Muscle layer of colon (tissue), 2 donors: Measurements from ENCODE around the gene ADCY4.

ENCODE experiments used
- H3K27ac ChIP-seq: one replicate; pipeline ENCODE4 v1.7.0; 2013; ENCODE audit warnings: low read depth, mild to moderate bottlenecking, low read length, moderate library complexity
- H3K27me3 ChIP-seq, 2 donors: one replicate each; pipeline ENCODE4 v1.7.0; 2013; ENCODE audit warnings: low read length in 2 of 2, mild to moderate bottlenecking in 2 of 2; ENCODE audit not compliant: insufficient read depth in 2 of 2, control insufficient read depth in 1 of 2
- H3K36me3 ChIP-seq: one replicate; pipeline ENCODE4 v1.7.0; 2013; ENCODE audit warnings: mild to moderate bottlenecking, low read length; ENCODE audit not compliant: insufficient read depth
- H3K4me1 ChIP-seq: one replicate; pipeline ENCODE4 v1.7.0; 2013; ENCODE audit warnings: mild to moderate bottlenecking, low read length; ENCODE audit not compliant: insufficient read depth
- H3K4me3 ChIP-seq, 2 donors: one replicate each; pipeline ENCODE4 v1.7.0; 2013; ENCODE audit warnings: low read length in 2 of 2, low read depth in 1 of 2, mild to moderate bottlenecking in 1 of 2, moderate library complexity in 1 of 2
- H3K9ac ChIP-seq: one replicate; pipeline ENCODE4 v1.7.0; 2013; ENCODE audit warnings: low read length
- H3K9me3 ChIP-seq: one replicate; pipeline ENCODE4 v1.7.0; 2013; ENCODE audit warnings: mild to moderate bottlenecking, low read length
- donor health status: abdominal sarcoma.
- donor health status: Adenocarcinoma of cecum.

ADCY4 gene

GRCh38 chr14:24323341-24323740 is 11.5 kb downstream of the ADCY4 start:
- Histone ChIP-seq H3K4me1 (no peaks in the 10 kb centered on the region), H3K27me3 (peaks cover 7 to 14% of the 10 kb centered on the region in 2 donors), H3K4me3 (no peak overlapping the region), H3K36me3 (no peaks in the 10 kb centered on the region), H3K9ac (no peak overlapping the region), H3K27ac (no peak overlapping the region), H3K9me3 (no peaks in the 10 kb centered on the region)

GRCh38 chr14:24322672-24323071 is 12.2 kb downstream of the ADCY4 start:
- Histone ChIP-seq H3K36me3 (no peaks in the 10 kb centered on the region), H3K4me3 (no peak overlapping the region), H3K9me3 (no peaks in the 10 kb centered on the region), H3K4me1 (no peaks in the 10 kb centered on the region), H3K9ac (no peak overlapping the region), H3K27ac (no peak overlapping the region), H3K27me3 (peaks cover 7 to 14% of the 10 kb centered on the region in 2 donors)

GRCh38 chr14:24321212-24321975 is 13.5 kb downstream of the ADCY4 start:
- Histone ChIP-seq H3K9me3 (no peaks in the 10 kb centered on the region), H3K27ac (no peak overlapping the region), H3K9ac (no peak overlapping the region), H3K27me3 (peaks cover 11 to 27% of the 10 kb centered on the region in 2 donors), H3K36me3 (no peaks in the 10 kb centered on the region), H3K4me3 (no peak overlapping the region), H3K4me1 (peaks cover 7% of the 10 kb centered on the region)

GRCh38 chr14:24317141-24317928 is 17.5 kb downstream of the ADCY4 start:
- peaks cover 11% of the 10 kb centered on the region for H3K4me1 ChIP-seq
- no peaks in the 10 kb centered on the region for H3K36me3 ChIP-seq
- peaks cover 11 to 37% of the 10 kb centered on the region in 2 donors for H3K27me3 ChIP-seq

GRCh38 chr14:24316597-24316950 is 18.3 kb downstream of the ADCY4 start:
- peaks cover 11 to 37% of the 10 kb centered on the region in 2 donors for H3K27me3 ChIP-seq
- no peak overlapping the region for H3K27ac ChIP-seq
- H3K4me3 ChIP-seq: no peak overlapping the region
- no peaks in the 10 kb centered on the region for H3K9me3 ChIP-seq
- no peaks in the 10 kb centered on the region for H3K36me3 ChIP-seq
- H3K9ac ChIP-seq: no peak overlapping the region
- peaks cover 17% of the 10 kb centered on the region for H3K4me1 ChIP-seq

More at GRCh38 chr14:24317141-24317928, 17.5 kb downstream of the ADCY4 start:
- no peak overlapping the region for H3K9ac ChIP-seq
- no peaks in the 10 kb centered on the region for H3K9me3 ChIP-seq
- H3K4me3 ChIP-seq: no peak overlapping the region
- no peak overlapping the region for H3K27ac ChIP-seq

- H3K27me3 ChIP-seq: peaks cover 11 to 37% of the 10 kb centered on the region in 2 donors
- H3K27ac ChIP-seq: no peak overlapping the region
- H3K9ac ChIP-seq: no peak overlapping the region
These were observed 18.9 kb downstream of the ADCY4 start for GRCh38 chr14:24315807-24316596.

GRCh38 chr14:24315243-24315806 is 19.5 kb downstream of the ADCY4 start:
- Histone ChIP-seq H3K27me3 (peaks cover 11 to 37% of the 10 kb centered on the region in 2 donors), H3K36me3 (no peaks in the 10 kb centered on the region), H3K27ac (no peak overlapping the region), H3K4me3 (no peak overlapping the region), H3K9ac (no peak overlapping the region), H3K4me1 (peaks cover 21% of the 10 kb centered on the region), H3K9me3 (no peaks in the 10 kb centered on the region)

More at GRCh38 chr14:24315807-24316596, 18.9 kb downstream of the ADCY4 start:
- Histone ChIP-seq H3K9me3 (no peaks in the 10 kb centered on the region), H3K36me3 (no peaks in the 10 kb centered on the region), H3K4me1 (peaks cover 17% of the 10 kb centered on the region), H3K4me3 (no peak overlapping the region)

- Histone ChIP-seq H3K36me3 (no peaks in the 10 kb centered on the region), H3K27me3 (peaks cover 11 to 35% of the 10 kb centered on the region in 2 donors), H3K4me1 (peaks cover 28% of the 10 kb centered on the region), H3K27ac (no peak overlapping the region), H3K4me3 (no peak overlapping the region), H3K9ac (no peak overlapping the region), H3K9me3 (no peaks in the 10 kb centered on the region)
These were observed 20.3 kb downstream of the ADCY4 start for GRCh38 chr14:24314377-24315193.

GRCh38 chr14:24313913-24314312 is 21.0 kb downstream of the ADCY4 start:
- Histone ChIP-seq H3K9ac (no peak overlapping the region), H3K4me1 (peaks cover 33% of the 10 kb centered on the region), H3K9me3 (no peaks in the 10 kb centered on the region), H3K27me3 (peaks cover 6 to 28% of the 10 kb centered on the region in 2 donors), H3K4me3 (no peak overlapping the region), H3K36me3 (no peaks in the 10 kb centered on the region), H3K27ac (no peak overlapping the region)

GRCh38 chr14:24312736-24313507 is 21.9 kb downstream of the ADCY4 start:
- peaks cover 33% of the 10 kb centered on the region for H3K4me1 ChIP-seq
- H3K9ac ChIP-seq: no peak overlapping the region

More at GRCh38 chr14:24312736-24313507, 21.9 kb downstream of the ADCY4 start:
- peaks cover 5 to 23% of the 10 kb centered on the region in 2 donors for H3K27me3 ChIP-seq
- H3K9me3 ChIP-seq: no peaks in the 10 kb centered on the region
- no peak overlapping the region for H3K27ac ChIP-seq
- H3K36me3 ChIP-seq: no peaks in the 10 kb centered on the region
- no peak overlapping the region for H3K4me3 ChIP-seq
